NCI-H2227 treated with DMSO at 0.1 percent for 48 hours (cell line): ENCODE results near the gene ZNF621.

ENCODE experiments used
- DNase-seq: peaks from one replicate; lab custom pipeline; 2025; lab: John Stamatoyannopoulos, UW

The ZNF621 gene

GRCh38 chr3:40524568-40525285 lies at the start of gene ZNF621:
Gene ZNF621, plus strand, starts transcription at chr3:40524960. Its CDS starts 881 bp downstream, at chr3:40525841.
- peak; percentile 72 for DNase-seq

- peak; percentile 42 for DNase-seq
Measured at GRCh38 chr3:40476478-40477470, 48.0 kb upstream of the ZNF621 start, which contains the start of gene ZNF619. Gene ZNF619, plus strand, starts transcription at chr3:40477122. Its CDS starts 858 bp downstream, at chr3:40477980.

- DNase-seq = no peak
Measured at GRCh38 chr3:40477666-40478065, 47.1 kb upstream of the ZNF621 start.

- DNase-seq = no peak
Measured at GRCh38 chr3:40487172-40487571, 37.6 kb upstream of the ZNF621 start.

- DNase-seq = no peak
Measured at GRCh38 chr3:40490916-40491315, 33.8 kb upstream of the ZNF621 start.

- DNase-seq = no peak
Measured at GRCh38 chr3:40494698-40495097, 30.1 kb upstream of the ZNF621 start.

GRCh38 chr3:40497288-40497687 lies 27.5 kb upstream of the ZNF621 start:
- DNase-seq = no peak

GRCh38 chr3:40499952-40500351 lies 24.8 kb upstream of the ZNF621 start:
- no peak for DNase-seq

GRCh38 chr3:40502034-40502433 lies 22.7 kb upstream of the ZNF621 start:
- no peak for DNase-seq

- no peak for DNase-seq
Measured at GRCh38 chr3:40504636-40505430, 19.9 kb upstream of the ZNF621 start.

- peak; percentile 85 for DNase-seq
Measured at GRCh38 chr3:40505599-40506462, 18.9 kb upstream of the ZNF621 start, which contains the start of gene ZNF620. Gene ZNF620, plus strand, starts transcription at chr3:40506039. Its CDS starts 314 bp downstream, at chr3:40506353.

GRCh38 chr3:40511031-40511718 lies 13.6 kb upstream of the ZNF621 start:
- no peak for DNase-seq

GRCh38 chr3:40516201-40516600 lies 8.6 kb upstream of the ZNF621 start:
- no peak for DNase-seq

GRCh38 chr3:40518067-40518466 lies 6.7 kb upstream of the ZNF621 start:
- DNase-seq = no peak

- DNase-seq = no peak
Measured at GRCh38 chr3:40518848-40519247, 5.9 kb upstream of the ZNF621 start.

- no peak for DNase-seq
Measured at GRCh38 chr3:40521254-40521653, 3.5 kb upstream of the ZNF621 start.

GRCh38 chr3:40523781-40524180 lies 979 bp upstream of the ZNF621 start:
- peak; percentile 1 for DNase-seq

- DNase-seq = peak; percentile 18
Measured at GRCh38 chr3:40524222-40524567, 565 bp upstream of the ZNF621 start.

- no peak for DNase-seq
Measured at GRCh38 chr3:40528426-40528825, 3.7 kb downstream of the ZNF621 start.

- DNase-seq = no peak
Measured at GRCh38 chr3:40532252-40532651, 7.5 kb downstream of the ZNF621 start.
